ENCODE measurements around the gene RFK. TPM values are rescaled to one million over a fixed set of nuclear protein-coding genes. Genes with fewer than 3 reads are reported as not detected.

The RFK gene
- total RNA-seq, 4 donors from 2014 or later: 27.5 to 92.0 (median 57.5) TPM

DNA sequence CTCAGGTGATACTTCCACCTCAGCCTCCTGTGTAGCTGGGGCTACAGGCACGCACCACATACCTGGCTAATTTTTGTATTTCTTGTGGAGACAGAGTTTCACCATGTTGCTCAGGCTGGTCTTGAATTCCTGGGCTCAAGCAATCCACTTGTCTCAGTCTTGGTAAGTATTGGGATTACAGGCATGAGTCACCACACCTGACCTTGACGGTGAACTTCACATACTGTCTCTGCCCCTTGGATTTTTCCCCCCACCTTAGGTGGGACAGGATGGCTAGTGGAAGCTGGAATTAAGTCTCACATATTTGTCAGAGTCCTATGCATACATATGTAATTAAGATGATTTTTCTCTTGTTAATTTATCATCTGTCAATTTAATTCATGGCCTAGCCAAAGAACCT, 20.9 kb upstream of the RFK start:
- H3K4me3 ChIP-seq: no peak overlapping the region
- no peak for TF ChIP-seq POLR2A (IDR thresholded peaks at IDR 0.05)
- no peak for TF ChIP-seq POLR2AphosphoS5 (IDR thresholded peaks at IDR 0.05)
- TF ChIP-seq, protein P1, sequence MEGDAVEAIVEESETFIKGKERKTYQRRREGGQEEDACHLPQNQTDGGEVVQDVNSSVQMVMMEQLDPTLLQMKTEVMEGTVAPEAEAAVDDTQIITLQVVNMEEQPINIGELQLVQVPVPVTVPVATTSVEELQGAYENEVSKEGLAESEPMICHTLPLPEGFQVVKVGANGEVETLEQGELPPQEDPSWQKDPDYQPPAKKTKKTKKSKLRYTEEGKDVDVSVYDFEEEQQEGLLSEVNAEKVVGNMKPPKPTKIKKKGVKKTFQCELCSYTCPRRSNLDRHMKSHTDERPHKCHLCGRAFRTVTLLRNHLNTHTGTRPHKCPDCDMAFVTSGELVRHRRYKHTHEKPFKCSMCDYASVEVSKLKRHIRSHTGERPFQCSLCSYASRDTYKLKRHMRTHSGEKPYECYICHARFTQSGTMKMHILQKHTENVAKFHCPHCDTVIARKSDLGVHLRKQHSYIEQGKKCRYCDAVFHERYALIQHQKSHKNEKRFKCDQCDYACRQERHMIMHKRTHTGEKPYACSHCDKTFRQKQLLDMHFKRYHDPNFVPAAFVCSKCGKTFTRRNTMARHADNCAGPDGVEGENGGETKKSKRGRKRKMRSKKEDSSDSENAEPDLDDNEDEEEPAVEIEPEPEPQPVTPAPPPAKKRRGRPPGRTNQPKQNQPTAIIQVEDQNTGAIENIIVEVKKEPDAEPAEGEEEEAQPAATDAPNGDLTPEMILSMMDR (IDR thresholded peaks at IDR 0.05): no peak
- TF ChIP-seq EP300 (IDR thresholded peaks at IDR 0.05; ENCODE audit: low read depth): no peak
- H3K36me3 ChIP-seq: no peaks in the 10 kb centered on the region
- intact Hi-C loops (cut with DNase I; ENCODE audit: low total_unique reads) (no loop called here), in situ Hi-C loops (cut with MboI; ENCODE audit: low pct_ligation_motif_present in 1 of 4, low pct_unique_long_range_greater_than_20kb in 1 of 4, low sequenced_read_pairs in 3 of 4) (no loop called here)
- no peak overlapping the region for H3K27ac ChIP-seq
- H3K4me1 ChIP-seq: peaks cover 0 to 13% (median 0%) of the 10 kb centered on the region in 4 donors
- no peak for DNase-seq
- no peaks in the 10 kb centered on the region for H3K27me3 ChIP-seq
- 88% methylated on average over 2 of the region's 2 CpGs; no CpG with 5 or more reads in 1 of the 2 donors for WGBS, 2 donors (ENCODE audit: low coverage in 1 of 2)
- H3K9me3 ChIP-seq: peaks cover 0 to 7% of the 10 kb centered on the region in 2 donors

DNA sequence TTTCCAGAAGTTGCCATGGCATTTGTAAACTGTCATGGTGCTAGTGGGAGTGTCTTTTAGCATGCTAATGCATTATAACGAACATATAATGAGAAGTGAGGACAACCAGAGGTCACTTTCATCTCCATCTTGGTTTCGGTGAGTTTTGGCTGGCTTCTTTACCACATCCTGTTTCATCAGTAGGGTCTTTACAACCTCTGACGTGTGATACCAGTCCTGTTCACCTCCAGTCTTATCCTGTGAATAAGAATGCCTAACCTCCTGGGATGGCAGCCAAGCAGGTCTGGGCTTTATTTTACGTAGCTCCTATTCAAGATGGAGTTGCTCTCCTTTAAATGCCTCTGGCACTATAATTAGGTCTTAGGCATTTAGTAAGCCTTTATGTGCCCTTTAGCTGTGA, 20.4 kb upstream of the RFK start:
- DNase-seq: no peak
- H3K4me1 ChIP-seq: peaks cover 0 to 10% (median 0%) of the 10 kb centered on the region in 4 donors
- no peak overlapping the region for H3K27ac ChIP-seq
- WGBS, 2 donors (ENCODE audit: low coverage in 1 of 2): 75% methylated on average over 4 of the region's 4 CpGs; no CpG with 5 or more reads in 1 of the 2 donors
- H3K9me3 ChIP-seq: peaks cover 0 to 7% of the 10 kb centered on the region in 2 donors
- intact Hi-C loops (cut with DNase I; ENCODE audit: low total_unique reads): no loop called here
- TF ChIP-seq EP300 (IDR thresholded peaks at IDR 0.05; ENCODE audit: low read depth) (no peak), POLR2AphosphoS5 (IDR thresholded peaks at IDR 0.05) (no peak), POLR2A (IDR thresholded peaks at IDR 0.05) (no peak)
- TF ChIP-seq, protein P1 (IDR thresholded peaks at IDR 0.05): no peak
- no peaks in the 10 kb centered on the region for H3K27me3 ChIP-seq
- H3K4me3 ChIP-seq: no peak overlapping the region
- in situ Hi-C loops (cut with MboI; ENCODE audit: low pct_ligation_motif_present in 1 of 4, low pct_unique_long_range_greater_than_20kb in 1 of 4, low sequenced_read_pairs in 3 of 4): no loop called here
- no peaks in the 10 kb centered on the region for H3K36me3 ChIP-seq

DNA sequence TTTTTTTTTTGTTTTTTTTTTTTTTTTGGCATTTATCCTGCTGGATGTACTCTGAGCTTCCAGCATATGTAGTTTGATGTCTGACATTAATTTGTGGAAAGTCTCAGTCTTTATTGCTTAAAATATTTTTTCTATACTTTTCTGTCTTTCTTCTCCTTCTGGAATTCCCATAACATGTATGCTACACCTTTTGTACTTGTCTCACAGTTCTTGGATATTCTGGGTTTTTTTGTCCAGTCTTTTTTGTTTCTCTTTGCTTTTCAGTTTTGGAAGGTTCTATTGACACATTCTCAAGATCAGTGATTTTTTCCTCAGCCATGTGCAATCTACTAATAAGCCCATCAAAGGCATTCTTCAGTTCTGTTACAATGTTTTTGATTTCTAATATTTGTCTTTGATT, 19.4 kb upstream of the RFK start:
- H3K4me1 ChIP-seq: peaks cover 0 to 9% (median 0%) of the 10 kb centered on the region in 4 donors
- no peak for TF ChIP-seq POLR2AphosphoS5 (IDR thresholded peaks at IDR 0.05)
- in situ Hi-C loops (cut with MboI; ENCODE audit: low pct_ligation_motif_present in 1 of 4, low pct_unique_long_range_greater_than_20kb in 1 of 4, low sequenced_read_pairs in 3 of 4): no loop called here
- intact Hi-C loops (cut with DNase I; ENCODE audit: low total_unique reads): no loop called here
- H3K4me3 ChIP-seq: no peak overlapping the region
- H3K9me3 ChIP-seq: peaks cover 0 to 7% of the 10 kb centered on the region in 2 donors
- H3K27me3 ChIP-seq: no peaks in the 10 kb centered on the region
- no peak overlapping the region for H3K27ac ChIP-seq
- H3K36me3 ChIP-seq: no peaks in the 10 kb centered on the region
- DNase-seq: no peak

DNA sequence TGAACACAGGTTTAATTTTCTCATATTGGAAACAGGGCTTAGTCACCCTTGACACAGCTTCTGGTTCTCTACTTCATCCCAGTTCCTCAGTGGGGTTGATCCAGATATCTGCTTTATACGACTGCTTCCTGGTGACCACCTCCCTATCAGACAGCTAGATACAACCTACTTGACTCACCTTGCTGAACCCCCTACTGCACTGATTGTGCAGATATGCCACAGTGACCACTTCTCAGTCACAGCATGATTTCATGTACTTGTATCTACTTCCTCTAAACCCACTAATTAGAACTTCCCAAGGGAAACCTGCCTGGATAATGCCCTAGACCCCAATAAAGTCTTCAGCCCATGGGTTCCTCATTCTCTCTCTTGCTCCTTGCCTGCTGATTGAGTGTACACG, 18.4 kb upstream of the RFK start:
- in situ Hi-C loops (cut with MboI; ENCODE audit: low pct_ligation_motif_present in 1 of 4, low pct_unique_long_range_greater_than_20kb in 1 of 4, low sequenced_read_pairs in 3 of 4): no loop called here
- no peaks in the 10 kb centered on the region for H3K27me3 ChIP-seq
- no peak for TF ChIP-seq EP300 (IDR thresholded peaks at IDR 0.05; ENCODE audit: low read depth)
- no peak for TF ChIP-seq POLR2AphosphoS5 (IDR thresholded peaks at IDR 0.05)
- TF ChIP-seq, protein P1 (IDR thresholded peaks at IDR 0.05): no peak
- TF ChIP-seq POLR2A (IDR thresholded peaks at IDR 0.05): no peak
- peaks cover 0 to 9% (median 0%) of the 10 kb centered on the region in 4 donors for H3K4me1 ChIP-seq
- H3K9me3 ChIP-seq: peaks cover 0 to 7% of the 10 kb centered on the region in 2 donors
- no peak for DNase-seq
- no peak overlapping the region for H3K27ac ChIP-seq
- WGBS, 2 donors (ENCODE audit: low coverage in 1 of 2): 48 to 71% methylated on average over 1 to 2 of the region's 2 CpGs
- no peaks in the 10 kb centered on the region for H3K36me3 ChIP-seq
- H3K4me3 ChIP-seq: no peak overlapping the region
- intact Hi-C loops (cut with DNase I; ENCODE audit: low total_unique reads): no loop called here

DNA sequence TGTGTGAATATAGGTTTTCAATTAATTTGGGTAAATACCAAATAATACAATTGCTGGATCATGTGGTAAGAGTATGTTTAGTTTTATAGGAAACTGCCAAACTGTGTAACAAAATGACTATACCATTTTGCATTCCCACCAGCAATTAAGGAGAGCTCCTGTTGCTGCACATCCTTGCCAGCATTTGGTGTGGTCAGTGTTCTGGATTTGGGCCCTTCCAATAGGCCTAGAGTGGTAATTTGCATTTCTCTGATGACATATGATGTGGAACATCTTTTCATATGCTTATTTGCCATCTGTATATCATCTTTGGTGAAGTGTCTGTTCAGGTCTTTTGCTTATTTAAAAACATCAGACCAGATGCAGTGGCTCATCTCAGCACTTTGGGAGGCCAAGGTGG, 11.6 kb upstream of the RFK start:
- TF ChIP-seq POLR2AphosphoS5 (IDR thresholded peaks at IDR 0.05) (no peak), POLR2A (IDR thresholded peaks at IDR 0.05) (no peak), EP300 (IDR thresholded peaks at IDR 0.05; ENCODE audit: low read depth) (no peak)
- TF ChIP-seq, protein P1 (IDR thresholded peaks at IDR 0.05): no peak
- Histone ChIP-seq H3K36me3 (no peaks in the 10 kb centered on the region), H3K27ac (no peak overlapping the region)

More for the DNA sequence above, 11.6 kb upstream of the RFK start:
- DNase-seq: no peak
- Histone ChIP-seq H3K4me1 (peaks cover 3 to 24% (median 16%) of the 10 kb centered on the region in 4 donors), H3K4me3 (no peak overlapping the region), H3K9me3 (no peaks in the 10 kb centered on the region), H3K27me3 (no peaks in the 10 kb centered on the region)
- in situ Hi-C loops (cut with MboI; ENCODE audit: low pct_ligation_motif_present in 1 of 4, low pct_unique_long_range_greater_than_20kb in 1 of 4, low sequenced_read_pairs in 3 of 4) (loop anchor here in 1 of 4 donors (10.0 kb wide), 1 partner anchor 249 kb away; no protein-coding TSS in a partner anchor), intact Hi-C loops (cut with DNase I; ENCODE audit: low total_unique reads) (no loop called here)

Measured in transverse colon (tissue), 4 donors.